AG04450 (cell line): ENCODE results near the gene VARS1. TPM values are rescaled to one million over a fixed set of nuclear protein-coding genes. Genes with fewer than 3 reads are reported as not detected.
A peak's percentile ranks its signal among the peaks of the same experiment; 100 is the strongest.
"Not testable (repeated sequence)": the region's sequence is repeated elsewhere in the genome, so short reads cannot be mapped to it uniquely, and the experiment has no call there.

ENCODE experiments used
- CTCF ChIA-PET: fragments of 300-600, 350-600 bp; formaldehyde crosslinking; extraction: SDS; loops from one replicate; lab custom pipeline; 2022; ENCODE audit warnings: antibody characterized with exemption, inconsistent platforms; lab: Charles Lee
- POLR2A ChIA-PET: fragments of 350-600 bp; formaldehyde crosslinking; extraction: SDS; loops from one replicate; lab custom pipeline; 2021; ENCODE audit warnings: antibody characterized with exemption, inconsistent platforms; lab: Yijun Ruan, JAX
- DNase-seq: peaks from one replicate; pipeline ENCODE4 v3.0.0-alpha.2; 2011; ENCODE audit warnings: low read depth, low spot score
- H3K27ac ChIP-seq: one replicate; pipeline ENCODE4 v1.5.1; 2012; ENCODE audit warnings: low read depth, low read length, control low read depth
- H3K27me3 ChIP-seq: one replicate; pipeline ENCODE4 v1.6.0; 2012; ENCODE audit warnings: low read length; ENCODE audit not compliant: control insufficient read depth, insufficient read depth
- H3K4me3 ChIP-seq: 2 replicates; pipeline ENCODE4 v1.5.1; 2011; ENCODE audit warnings: mild to moderate bottlenecking, low read depth, low read length, control low read depth
- H3K9me3 ChIP-seq: 2 replicates; pipeline ENCODE4 v1.5.1; 2012; ENCODE audit warnings: low read length; ENCODE audit not compliant: control insufficient read depth, insufficient read depth
- CTCF ChIP-seq: IDR thresholded peaks from 2 replicates; pipeline ENCODE4 v1.5.1; 2011; ENCODE audit warnings: low read depth, low read length, control low read depth, inconsistent platforms
- polyA plus RNA-seq: library from polyadenylated mRNA; depleted of rRNA; stranded (reverse); fragments of >200 nt; gene quantifications from 2 replicates; pipeline ENCODE4 v1.2.3, GENCODE V29; 2011

VARS1 gene
- polyA plus RNA-seq, 1 experiment, result 16.0 TPM

- POLR2A ChIA-PET, result interaction anchor here (1.7 to 2.9 kb wide), 3 partner anchors 12 to 33 kb away, joined by 7 to 27 read pairs (median 10); partner anchors contain the start of genes HSPA1B and LSM2
- H3K4me3 ChIP-seq, result peak overlapping the region; percentile 84
Observed at GRCh38 chr6:31794294-31794865, 1.2 kb downstream of the VARS1 start.

GRCh38 chr6:31793927-31794245, 1.7 kb downstream of the VARS1 start:
- DNase-seq, H3K27me3 ChIP-seq, POLR2A ChIA-PET: not testable (repeated sequence)

More at GRCh38 chr6:31794294-31794865, 1.2 kb downstream of the VARS1 start:
- no peak for TF ChIP-seq CTCF
- DNase-seq, result no peak
- Histone ChIP-seq H3K27ac (peak overlapping the region; percentile 77), H3K27me3 (no peaks in the 10 kb centered on the region), H3K9me3 (no peaks in the 10 kb centered on the region)
- CTCF ChIA-PET, result interaction anchor here (1.0 to 2.3 kb wide), 2 partner anchors 8 to 12 kb away, joined by 3 to 25 read pairs; partner anchors contain the start of gene LSM2

GRCh38 chr6:31792761-31793171, 2.8 kb downstream of the VARS1 start:
- ChIA-PET CTCF (interaction anchor here (2.5 kb wide), 1 partner anchor 14 kb away, joined by 24 read pairs; the partner anchor contains the start of gene VWA7), POLR2A (interaction anchor here (0.7 kb wide), 1 partner anchor 77 kb away, joined by 5 read pairs; no protein-coding TSS in a partner anchor)

More at GRCh38 chr6:31793927-31794245, 1.7 kb downstream of the VARS1 start:
- CTCF ChIA-PET, H3K27ac ChIP-seq, H3K9me3 ChIP-seq: not testable (repeated sequence)
- peak overlapping the region; percentile 84 for H3K4me3 ChIP-seq

GRCh38 chr6:31792090-31792374, 3.5 kb downstream of the VARS1 start:
- DNase-seq, result no peak
- Histone ChIP-seq H3K9me3 (no peaks in the 10 kb centered on the region), H3K27ac (no peak overlapping the region), H3K27me3 (no peaks in the 10 kb centered on the region), H3K4me3 (no peak overlapping the region)
- ChIA-PET POLR2A (interaction anchor here (1.2 kb wide), 1 partner anchor 35 kb away, joined by 9 read pairs; the partner anchor contains the start of gene HSPA1B), CTCF (interaction anchor here (0.9 to 2.5 kb wide), 17 partner anchors 9 to 79 kb away, joined by 3 to 24 read pairs (median 5); partner anchors contain the start of genes CLIC1 and VWA7)
- no peak for TF ChIP-seq CTCF

More at GRCh38 chr6:31792761-31793171, 2.8 kb downstream of the VARS1 start:
- Histone ChIP-seq H3K27ac (peak overlapping the region; percentile 2), H3K9me3 (no peaks in the 10 kb centered on the region), H3K27me3 (no peaks in the 10 kb centered on the region), H3K4me3 (no peak overlapping the region)
- TF ChIP-seq CTCF, result no peak
- DNase-seq, result no peak

- POLR2A ChIA-PET, result interaction anchor here (1.2 kb wide), 1 partner anchor 36 kb away, joined by 9 read pairs; the partner anchor contains the start of gene HSPA1B
- TF ChIP-seq CTCF, result peak; percentile 73
- DNase-seq, result no peak
Observed at GRCh38 chr6:31791324-31792089, 4.0 kb downstream of the VARS1 start.

More at GRCh38 chr6:31791324-31792089, 4.0 kb downstream of the VARS1 start:
- H3K27me3 ChIP-seq, result no peaks in the 10 kb centered on the region
- no peaks in the 10 kb centered on the region for H3K9me3 ChIP-seq
- H3K27ac ChIP-seq, result no peak overlapping the region
- no peak overlapping the region for H3K4me3 ChIP-seq
- CTCF ChIA-PET, result interaction anchor here (0.5 to 2.5 kb wide), 26 partner anchors 9 to 363 kb away, joined by 3 to 24 read pairs (median 4); partner anchors contain the start of genes CLIC1, DDAH2, HSPA1L and LSM2
